ENCODE results near the gene ZNF396. TPM values are rescaled to one million over a fixed set of nuclear protein-coding genes. Genes with fewer than 3 reads are reported as not detected.

ZNF396 gene
- total RNA-seq, 2 experiments from 2014 or later: 0.38 TPM

DNA sequence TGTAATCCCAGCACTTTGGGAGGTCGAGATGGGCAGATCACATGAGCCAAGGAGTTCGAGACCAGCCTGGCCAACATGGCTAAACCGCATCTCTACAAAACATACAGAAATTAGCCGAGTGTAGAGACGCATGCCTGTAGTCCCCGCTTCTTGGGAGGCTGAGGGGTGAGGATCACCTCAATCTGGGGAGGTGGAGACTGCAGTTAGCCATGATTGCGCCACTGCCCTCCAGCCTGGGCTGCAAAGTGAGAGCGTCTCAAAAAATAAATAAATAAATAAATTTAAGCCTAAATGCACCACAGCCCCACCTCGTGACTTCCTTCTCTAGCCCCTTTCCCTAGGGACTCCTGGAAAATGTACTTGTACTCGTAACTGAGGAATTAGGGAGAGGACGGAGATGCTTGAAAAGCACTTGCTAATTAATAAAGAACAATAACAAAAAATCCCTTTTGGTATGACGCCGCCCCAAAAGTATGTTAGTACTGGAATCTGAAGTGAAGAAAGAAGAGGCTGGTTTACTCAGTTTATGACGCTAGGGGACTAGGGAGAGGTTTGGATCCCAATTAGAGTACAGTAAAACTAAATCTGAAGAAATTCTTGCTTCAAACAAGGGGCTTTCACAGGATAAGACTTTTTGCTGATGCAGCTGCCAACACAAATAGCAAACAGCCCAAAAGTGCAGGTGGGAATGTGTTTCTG is 887 bp upstream of the ZNF396 start:
- Mint-ChIP-seq H3K4me3 (peak overlapping the region; percentile 74), H3K4me1 (ENCODE audit: low read depth) (peaks cover 4% of the 10 kb centered on the region), H3K36me3 (ENCODE audit: low read depth) (no peaks in the 10 kb centered on the region), H3K27me3 (no peaks in the 10 kb centered on the region), H3K27ac (no peak overlapping the region), H3K9me3 (no peaks in the 10 kb centered on the region)
- ChIA-PET CTCF (interaction anchor here (2.0 kb wide), 1 partner anchor 8 kb away, joined by 5 read pairs; no protein-coding TSS in a partner anchor), POLR2A (no interaction called here)
- intact Hi-C loops (cut with micrococcal nuclease): no loop called here
- no peak for ATAC-seq
- DNase-seq: no peak
- TF ChIP-seq, protein P1, sequence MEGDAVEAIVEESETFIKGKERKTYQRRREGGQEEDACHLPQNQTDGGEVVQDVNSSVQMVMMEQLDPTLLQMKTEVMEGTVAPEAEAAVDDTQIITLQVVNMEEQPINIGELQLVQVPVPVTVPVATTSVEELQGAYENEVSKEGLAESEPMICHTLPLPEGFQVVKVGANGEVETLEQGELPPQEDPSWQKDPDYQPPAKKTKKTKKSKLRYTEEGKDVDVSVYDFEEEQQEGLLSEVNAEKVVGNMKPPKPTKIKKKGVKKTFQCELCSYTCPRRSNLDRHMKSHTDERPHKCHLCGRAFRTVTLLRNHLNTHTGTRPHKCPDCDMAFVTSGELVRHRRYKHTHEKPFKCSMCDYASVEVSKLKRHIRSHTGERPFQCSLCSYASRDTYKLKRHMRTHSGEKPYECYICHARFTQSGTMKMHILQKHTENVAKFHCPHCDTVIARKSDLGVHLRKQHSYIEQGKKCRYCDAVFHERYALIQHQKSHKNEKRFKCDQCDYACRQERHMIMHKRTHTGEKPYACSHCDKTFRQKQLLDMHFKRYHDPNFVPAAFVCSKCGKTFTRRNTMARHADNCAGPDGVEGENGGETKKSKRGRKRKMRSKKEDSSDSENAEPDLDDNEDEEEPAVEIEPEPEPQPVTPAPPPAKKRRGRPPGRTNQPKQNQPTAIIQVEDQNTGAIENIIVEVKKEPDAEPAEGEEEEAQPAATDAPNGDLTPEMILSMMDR (IDR thresholded peaks at IDR 0.05): no peak

DNA sequence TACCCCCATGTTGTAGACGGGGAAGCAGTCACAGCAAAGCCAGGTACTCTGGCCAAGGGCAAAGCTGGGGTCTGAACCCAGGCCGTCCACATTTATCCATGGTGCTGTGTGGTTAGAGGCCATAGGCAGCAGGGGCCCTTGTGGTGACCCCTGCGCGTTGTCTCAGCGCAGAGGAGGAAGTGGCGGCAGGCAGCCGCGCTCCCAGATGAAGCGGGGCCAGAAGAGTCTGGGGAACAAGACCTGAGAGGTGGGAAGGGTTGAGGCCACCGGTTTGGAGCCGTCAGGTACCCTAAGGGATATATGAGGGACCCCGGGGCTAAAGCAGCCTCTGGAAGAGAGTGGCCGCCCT is 770 bp downstream of the ZNF396 start:
- intact Hi-C loops (cut with micrococcal nuclease): no loop called here
- H3K9me3 Mint-ChIP-seq: no peaks in the 10 kb centered on the region

DNA sequence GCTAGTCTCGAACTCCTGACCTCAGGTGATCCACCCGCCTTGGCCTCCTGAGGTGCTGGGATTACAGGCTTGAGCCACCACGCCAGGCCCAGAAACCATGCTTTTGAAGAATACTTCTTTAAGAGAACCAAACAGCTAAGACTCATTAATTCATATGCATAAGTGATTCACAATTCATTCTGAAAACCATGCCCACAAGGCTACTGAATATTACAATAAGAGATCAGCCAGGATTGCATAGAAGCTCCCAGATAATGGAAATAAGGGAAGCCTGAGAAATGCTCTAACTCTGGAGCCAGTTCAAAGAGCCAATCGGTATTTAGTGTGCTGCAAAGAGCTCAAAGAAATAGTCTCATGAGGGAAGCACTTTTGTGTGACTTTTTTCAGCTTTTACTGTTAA is 2.4 kb downstream of the ZNF396 start:
- Mint-ChIP-seq H3K4me3 (no peak overlapping the region), H3K27me3 (no peaks in the 10 kb centered on the region), H3K27ac (no peak overlapping the region), H3K9me3 (no peaks in the 10 kb centered on the region), H3K36me3 (ENCODE audit: low read depth) (no peaks in the 10 kb centered on the region), H3K4me1 (ENCODE audit: low read depth) (peaks cover 10% of the 10 kb centered on the region)
- ATAC-seq (no peak), DNase-seq (no peak)
- TF ChIP-seq, protein P1 (IDR thresholded peaks at IDR 0.05): no peak
- POLR2A ChIA-PET: interaction anchor here (0.8 kb wide), 1 partner anchor 346 kb away, joined by 3 read pairs; no protein-coding TSS in a partner anchor
- CTCF ChIA-PET: interaction anchor here (0.7 to 3.6 kb wide), 2 partner anchors 9 to 12 kb away, joined by 3 to 22 read pairs; no protein-coding TSS in a partner anchor
- intact Hi-C loops (cut with micrococcal nuclease): no loop called here

More for the DNA sequence above, 770 bp downstream of the ZNF396 start:
- no peak overlapping the region for H3K27ac Mint-ChIP-seq
- ATAC-seq: peak; percentile 71
- H3K36me3 Mint-ChIP-seq (ENCODE audit: low read depth): no peaks in the 10 kb centered on the region
- H3K4me3 Mint-ChIP-seq: peak overlapping the region; percentile 74
- POLR2A ChIA-PET: no interaction called here
- no peaks in the 10 kb centered on the region for H3K27me3 Mint-ChIP-seq
- TF ChIP-seq, protein P1 (IDR thresholded peaks at IDR 0.05): no peak
- H3K4me1 Mint-ChIP-seq (ENCODE audit: low read depth): peaks cover 10% of the 10 kb centered on the region
- CTCF ChIA-PET: interaction anchor here (2.0 kb wide), 1 partner anchor 10 kb away, joined by 5 read pairs; no protein-coding TSS in a partner anchor
- peak; percentile 31 for DNase-seq

DNA sequence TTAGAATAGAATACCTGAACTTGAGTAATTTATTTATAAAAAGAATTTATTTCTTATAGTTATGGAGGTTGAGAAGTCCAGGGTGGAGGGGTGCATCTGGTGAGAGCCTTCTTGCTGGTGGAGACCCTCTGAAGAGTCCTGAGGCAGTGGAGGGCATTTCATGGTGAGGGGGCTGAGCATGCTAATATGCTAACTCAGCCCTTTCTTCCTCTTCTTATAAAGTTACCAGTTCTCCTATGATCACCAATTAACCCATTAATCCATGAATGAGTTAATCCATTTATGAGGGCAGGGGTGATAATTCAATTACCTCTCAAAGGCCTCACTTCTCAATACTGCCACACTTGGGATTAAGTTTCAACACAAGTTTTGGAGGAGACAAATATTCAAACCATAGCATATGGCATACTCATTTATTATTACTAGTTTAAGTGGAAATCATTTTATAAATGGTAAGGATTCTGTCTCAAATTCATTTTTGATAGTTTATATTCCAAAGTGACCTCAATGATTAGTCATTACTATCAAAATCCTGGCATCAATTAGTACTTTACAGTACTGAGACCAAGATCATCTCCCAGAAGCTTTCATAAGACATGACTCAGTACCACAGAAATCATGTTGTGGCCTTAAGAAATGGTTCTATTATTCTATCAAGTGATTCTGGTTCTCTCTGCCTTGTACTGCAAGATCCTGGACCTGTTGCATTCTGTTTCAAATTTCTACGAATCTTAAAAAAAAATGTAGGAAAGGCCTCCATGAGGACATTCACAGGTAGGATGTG is 5.5 kb downstream of the ZNF396 start:
- CTCF ChIA-PET: interaction anchor here (3.6 kb wide), 1 partner anchor 15 kb away, joined by 22 read pairs; no protein-coding TSS in a partner anchor
- no peak for DNase-seq
- Mint-ChIP-seq H3K4me1 (ENCODE audit: low read depth) (peaks cover 10% of the 10 kb centered on the region), H3K36me3 (ENCODE audit: low read depth) (no peaks in the 10 kb centered on the region), H3K27me3 (no peaks in the 10 kb centered on the region), H3K4me3 (no peak overlapping the region), H3K27ac (no peak overlapping the region), H3K9me3 (no peaks in the 10 kb centered on the region)
- intact Hi-C loops (cut with micrococcal nuclease): no loop called here
- ATAC-seq: peak; percentile 32
- TF ChIP-seq, protein P1 (IDR thresholded peaks at IDR 0.05): no peak
- POLR2A ChIA-PET: interaction anchor here (0.5 kb wide), 1 partner anchor 9 kb away, joined by 3 read pairs; no protein-coding TSS in a partner anchor
